NCI-H446 (cell line): ENCODE data around the gene AGFG2.

Experiments
- DNase-seq, 2 experiments: peaks; one replicate each; lab custom pipeline; 2025; lab: John Stamatoyannopoulos, UW

The AGFG2 gene

DNA sequence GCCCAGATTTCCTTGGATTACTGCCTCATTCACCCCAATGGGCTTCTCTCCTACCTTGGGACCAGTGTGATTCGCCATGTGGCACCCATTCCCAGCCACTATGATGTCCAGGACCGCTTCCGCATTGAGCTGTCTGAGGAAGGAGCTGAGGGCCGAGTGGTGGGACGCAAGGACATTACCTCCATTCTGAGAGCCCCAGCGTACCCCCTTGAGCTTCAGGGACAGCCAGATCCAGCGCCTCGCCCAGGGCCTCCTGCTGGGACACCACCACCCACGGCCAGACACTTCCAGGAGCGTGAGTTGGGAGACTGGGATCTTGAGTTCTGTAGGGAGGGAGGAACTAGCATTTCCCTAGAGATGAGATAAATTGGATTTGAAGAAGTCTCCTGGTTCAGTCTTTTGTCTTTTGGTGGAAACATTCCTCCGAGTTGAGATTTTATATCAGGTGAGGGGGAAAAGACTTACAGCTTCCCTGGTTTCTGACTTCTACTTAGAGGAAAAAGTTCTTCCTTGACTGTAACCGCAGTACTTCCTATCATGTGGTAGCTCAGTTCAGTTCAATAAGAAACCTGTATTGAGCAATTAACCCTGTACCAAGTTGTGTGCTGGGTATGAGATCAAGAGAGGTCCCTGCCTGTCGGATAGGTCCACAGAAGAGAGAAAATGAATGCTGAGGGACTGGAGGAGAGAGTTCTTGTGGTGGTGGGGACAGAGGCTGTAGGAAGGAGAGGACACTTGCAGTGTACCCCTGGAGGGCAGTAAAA is 74.6 kb downstream of the AGFG2 start:
- no peak for DNase-seq

DNA sequence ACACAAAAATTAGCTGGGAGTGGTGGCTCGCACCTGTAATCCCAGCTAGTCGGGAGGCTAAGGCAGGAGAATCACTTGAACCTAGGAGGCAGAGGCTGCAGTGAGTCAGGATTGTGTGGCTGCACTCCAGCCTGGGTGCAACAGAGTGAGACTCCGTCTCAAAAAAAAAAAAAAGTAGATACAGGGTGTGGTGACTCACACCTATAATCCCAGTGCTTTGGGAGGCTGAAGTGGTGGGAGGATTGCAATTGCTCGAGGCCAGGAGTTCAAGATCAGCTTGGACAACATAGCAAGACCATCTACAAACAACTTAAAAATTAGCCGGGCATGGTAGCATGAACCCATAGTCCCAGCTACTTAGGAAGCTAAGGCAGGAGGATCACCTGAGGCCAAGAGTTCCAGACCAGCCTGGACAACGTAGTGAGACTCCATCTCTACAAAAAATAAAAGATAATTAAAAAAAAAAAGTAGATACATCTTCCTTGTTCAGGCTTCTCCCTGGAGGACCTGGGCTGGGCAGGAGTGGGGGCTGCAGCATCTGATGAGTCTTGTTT is 75.4 kb downstream of the AGFG2 start:
- DNase-seq: no peak
